22Rv1 (cell line): ENCODE measurements around the gene CPZ.

Experiments used
- CTCF ChIP-seq: fragments of 450-650 bp; IDR thresholded peaks from 2 replicates; pipeline ENCODE4 v1.5.1; 2017; ENCODE audit warnings: mild to moderate bottlenecking
- ZFX ChIP-seq: fragments of 450-650 bp; IDR thresholded peaks from 2 replicates; pipeline ENCODE4 v1.6.1; 2017; ENCODE audit warnings: antibody characterized with exemption, borderline replicate concordance

DNA sequence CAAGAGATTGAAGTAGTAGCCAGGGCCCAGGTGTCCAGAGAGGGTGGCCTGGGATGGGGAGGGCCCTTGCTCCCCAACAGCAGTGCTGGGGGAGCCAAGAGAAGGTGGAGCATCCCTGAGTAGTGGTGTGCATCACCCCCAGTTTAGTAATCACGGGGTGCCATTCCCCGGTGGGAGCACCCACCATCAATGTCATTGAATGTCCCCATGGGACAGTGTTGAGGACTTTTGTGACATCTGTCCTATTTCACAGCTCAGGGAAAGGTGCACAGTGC lies 4.4 kb upstream of the CPZ start:
- TF ChIP-seq CTCF (no peak), ZFX (no peak)
